Endothelial cell of umbilical vein (primary cell): Measurements from ENCODE around the gene CA6. TPM values are rescaled to one million over a fixed set of nuclear protein-coding genes. Genes with fewer than 3 reads are reported as not detected.

ENCODE experiments used
- BruUV-seq: library from RNA; stranded (reverse); fragments of 400-500 nt; replicated peaks from 2 replicates; lab custom pipeline; 2021; lab: Mats Ljungman, UMichigan
- CTCF ChIA-PET: fragments of 300-600, 350-600 bp; sonication (Branson Sonifier 250); formaldehyde crosslinking; loops from one replicate; lab custom pipeline; 2021; ENCODE audit warnings: antibody characterized with exemption, inconsistent platforms; lab: Charles Lee
- POLR2A ChIA-PET: fragments of 300-600, 350-600 bp; sonication (Branson Sonifier 250); formaldehyde crosslinking; loops from one replicate; lab custom pipeline; 2021; ENCODE audit warnings: antibody characterized with exemption, inconsistent platforms; lab: Charles Lee
- DNase-seq: peaks from one replicate; pipeline ENCODE4 v3.0.0-alpha.2; 2011; ENCODE audit warnings: low read depth, low spot score
- FAIRE-seq: peaks from 2 replicates; lab custom pipeline; 2011; peaks lifted over from hg19 to GRCh38; lab: Jason Lieb, UNC
- H2AFZ ChIP-seq: 2 replicates; pipeline ENCODE4 v1.6.0; 2012; ENCODE audit warnings: low read depth, low read length, control low read depth, inconsistent platforms
- H3K27ac ChIP-seq: 2 replicates; pipeline ENCODE4 v1.5.1; 2011; ENCODE audit warnings: low read depth, mild to moderate bottlenecking, control low read depth, low read length, moderate library complexity; ENCODE audit not compliant: insufficient read depth
- H3K27me3 ChIP-seq, 2 experiments: 2 replicates each; pipeline versions ENCODE4 v1.6.0 to v1.6.1; 2011; ENCODE audit warnings: low read length in 2 of 2, mixed read lengths in 1 of 2; ENCODE audit not compliant: control insufficient read depth in 2 of 2, insufficient read depth in 2 of 2
- H3K36me3 ChIP-seq, 2 experiments: 2 replicates in 1 of 2; 3 replicates in 1 of 2; pipeline ENCODE4 v1.5.1; 2011; ENCODE audit warnings: low read length in 2 of 2, mild to moderate bottlenecking in 1 of 2, moderate library complexity in 1 of 2; ENCODE audit not compliant: control insufficient read depth in 2 of 2, insufficient read depth in 2 of 2; ENCODE audit errors: extremely low read depth in 1 of 2
- H3K4me1 ChIP-seq: 3 replicates; pipeline ENCODE4 v1.5.1; 2011; ENCODE audit warnings: mild to moderate bottlenecking, low read length; ENCODE audit not compliant: control insufficient read depth, insufficient read depth; ENCODE audit errors: extremely low read depth
- H3K4me2 ChIP-seq: 2 replicates; pipeline ENCODE4 v1.6.1; 2011; ENCODE audit warnings: low read length, control low read depth, mixed read lengths; ENCODE audit not compliant: insufficient read depth
- H3K4me3 ChIP-seq, 3 experiments: fragments of 200-600 bp in 1 of 3; sonication (generic), shearing (Covaris generic) in 1 of 3; replicated peaks in 1 of 3; 2 replicates each; pipeline ENCODE4 v1.5.1; 2011 to 2016; ENCODE audit warnings: control low read depth in 3 of 3, low read length in 3 of 3, mild to moderate bottlenecking in 2 of 3, inconsistent platforms in 1 of 3, low read depth in 1 of 3, moderate library complexity in 1 of 3; ENCODE audit not compliant: insufficient read depth in 1 of 3
- H3K79me2 ChIP-seq: 2 replicates; pipeline ENCODE4 v1.6.0; 2012; ENCODE audit warnings: low read length, inconsistent platforms; ENCODE audit not compliant: control insufficient read depth, insufficient read depth
- H3K9ac ChIP-seq: replicated peaks from 2 replicates; pipeline ENCODE3; 2011; ENCODE audit warnings: low read length, control low read depth; ENCODE audit not compliant: insufficient read depth; ENCODE audit errors: extremely low read depth
- H3K9me1 ChIP-seq: replicated peaks from 3 replicates; pipeline ENCODE4 v1.6.0; 2011; ENCODE audit warnings: mild to moderate bottlenecking, low read length; ENCODE audit not compliant: control insufficient read depth, insufficient read depth; ENCODE audit errors: extremely low read depth
- H3K9me3 ChIP-seq: replicated peaks from 2 replicates; pipeline ENCODE4 v1.5.1; 2012; ENCODE audit warnings: low read length, inconsistent platforms; ENCODE audit not compliant: control insufficient read depth, insufficient read depth
- H4K20me1 ChIP-seq: replicated peaks from 2 replicates; pipeline ENCODE3; 2011; ENCODE audit warnings: mild to moderate bottlenecking, low read length; ENCODE audit not compliant: control insufficient read depth, insufficient read depth; ENCODE audit errors: extremely low read depth
- CTCF ChIP-seq, 2 donors: IDR thresholded peaks; 1 replicate in 1 of 2; 2 replicates in 1 of 2; pipeline ENCODE4 v1.5.1; 2011; ENCODE audit warnings: low read length in 2 of 2, mild to moderate bottlenecking in 2 of 2, moderate library complexity in 2 of 2, control low read depth in 1 of 2, inconsistent platforms in 1 of 2, low read depth in 1 of 2; ENCODE audit not compliant: insufficient read depth in 1 of 2; ENCODE audit errors: extremely low read depth in 1 of 2
- EZH2 ChIP-seq: IDR thresholded peaks from 2 replicates; pipeline ENCODE4 v1.6.1; 2012; ENCODE audit warnings: borderline replicate concordance, low read depth, mild to moderate bottlenecking, moderate library complexity, low read length, inconsistent platforms; ENCODE audit not compliant: severe bottlenecking
- FOS ChIP-seq: IDR thresholded peaks from 2 replicates; pipeline ENCODE4 v1.6.1; 2011; ENCODE audit warnings: mild to moderate bottlenecking, low read length, moderate library complexity, borderline replicate concordance; ENCODE audit not compliant: insufficient read depth
- GATA2 ChIP-seq: IDR thresholded peaks from 2 replicates; pipeline ENCODE4 v1.7.0; 2011; ENCODE audit warnings: low read depth, mild to moderate bottlenecking, moderate library complexity, mixed read lengths, low read length; ENCODE audit not compliant: insufficient read length, insufficient read depth
- JUN ChIP-seq: IDR thresholded peaks from 2 replicates; pipeline ENCODE4 v1.6.1; 2011; ENCODE audit warnings: borderline replicate concordance, low read depth; ENCODE audit not compliant: insufficient read length, insufficient read depth
- MAX ChIP-seq: IDR thresholded peaks from 2 replicates; pipeline ENCODE4 v1.6.1; 2011; ENCODE audit not compliant: insufficient read depth, insufficient read length
- MYC ChIP-seq: IDR thresholded peaks from one replicate; pipeline ENCODE4 v1.6.1; 2011; ENCODE audit warnings: mild to moderate bottlenecking, low read depth, low read length
- POLR2A ChIP-seq: IDR thresholded peaks from 2 replicates; pipeline ENCODE4 v1.6.1; 2012; ENCODE audit warnings: low read depth, mild to moderate bottlenecking, control low read depth, low read length
- POLR2AphosphoS5 ChIP-seq: IDR thresholded peaks from 2 replicates; pipeline ENCODE4 v1.6.1; 2012; ENCODE audit warnings: low read depth, mild to moderate bottlenecking, control low read depth, low read length, moderate library complexity; ENCODE audit not compliant: insufficient read depth
- dilution Hi-C: fragments of 300-500 bp; cut with MboI; formaldehyde crosslinking; loops from one replicate; pipeline ENCODE4 v1.15.0; 2019; ENCODE audit warnings: low sequenced_read_pairs; ENCODE audit not compliant: extremely low pct_ligation_motif_present
- intact Hi-C: fragments of 100-400 bp; cut with micrococcal nuclease; formaldehyde crosslinking; loops from one replicate; pipeline ENCODE4 v1.10.0; 2022
- polyA plus RNA-seq, 4 experiments: library from polyadenylated mRNA; depleted of rRNA in 3 of 4; stranded (reverse) in 3 of 4; unstranded in 1 of 4; fragments of >200 nt; gene quantifications; 2 replicates each; pipeline versions ENCODE4 v1.2.1 to v1.2.3, GENCODE V29; 2011 to 2012; ENCODE audit warnings: missing spikeins in 1 of 4
- total RNA-seq: library from RNA; stranded (reverse); gene quantifications from 2 replicates; pipeline ENCODE4 v1.2.3, GENCODE V29; 2021

CA6 gene
- total and polyA plus RNA-seq, 2 donors (not counting 3 experiments of a cell fraction or from before 2014, with no cell fraction given): not detected

- Histone ChIP-seq H3K9me1 (no peaks in the 10 kb centered on the region), H3K9ac (no peak overlapping the region), H3K27me3 (no peaks in the 10 kb centered on the region), H3K4me1 (no peaks in the 10 kb centered on the region), H2AFZ (no peak overlapping the region), H3K27ac (no peak overlapping the region), H3K79me2 (no peaks in the 10 kb centered on the region), H3K9me3 (no peaks in the 10 kb centered on the region), H4K20me1 (no peaks in the 10 kb centered on the region), H3K4me2 (no peak overlapping the region), H3K4me3 (no peak overlapping the region), H3K36me3 (no peaks in the 10 kb centered on the region)
- TF ChIP-seq MAX (no peak), POLR2AphosphoS5 (no peak), MYC (no peak), CTCF (IDR thresholded peaks at IDR 0.05; ENCODE audit: extremely low read depth in 1 of 2, insufficient read depth in 1 of 2, low read depth in 1 of 2, low read length in 2 of 2) (no peak), FOS (no peak), GATA2 (no peak), EZH2 (no peak), JUN (no peak), POLR2A (no peak)
- dilution Hi-C loops (no loop called here), intact Hi-C loops (no loop called here)
- ChIA-PET POLR2A (no interaction called here), CTCF (interaction anchor here (2.9 kb wide), 1 partner anchor 48 kb away, joined by 15 read pairs; no protein-coding TSS in a partner anchor)
- BruUV-seq: no TSS peak
- DNase-seq (no peak), FAIRE-seq (no peak)
Measured at GRCh38 chr1:8956461-8957349, 11.0 kb downstream of the CA6 start.
